GM10248 (cell line): ENCODE results near the gene CNTNAP2.

Experiments used
- CTCF ChIA-PET: fragments of 300-600 bp; sonication (Branson Sonifier 250); formaldehyde crosslinking; extraction: SDS; loops from one replicate; lab custom pipeline; 2021; ENCODE audit warnings: antibody characterized with exemption; lab: Yijun Ruan, JAX
- POLR2A ChIA-PET: fragments of 350-650 bp; sonication (Branson Sonifier 250); formaldehyde crosslinking; extraction: SDS; loops from one replicate; lab custom pipeline; 2020; ENCODE audit warnings: antibody characterized with exemption; lab: Yijun Ruan, JAX
- DNase-seq: peaks from one replicate; pipeline ENCODE4 v3.0.0; 2012; ENCODE audit errors: extremely low spot score
- TF ChIP-seq, protein P1 (sequence below): IDR thresholded peaks from 2 replicates; pipeline ENCODE4 v1.5.1; 2012; ENCODE audit warnings: mild to moderate bottlenecking, low read depth; ENCODE audit errors: extremely low read depth, missing control alignments, control extremely low read depth

CNTNAP2 gene

DNA sequence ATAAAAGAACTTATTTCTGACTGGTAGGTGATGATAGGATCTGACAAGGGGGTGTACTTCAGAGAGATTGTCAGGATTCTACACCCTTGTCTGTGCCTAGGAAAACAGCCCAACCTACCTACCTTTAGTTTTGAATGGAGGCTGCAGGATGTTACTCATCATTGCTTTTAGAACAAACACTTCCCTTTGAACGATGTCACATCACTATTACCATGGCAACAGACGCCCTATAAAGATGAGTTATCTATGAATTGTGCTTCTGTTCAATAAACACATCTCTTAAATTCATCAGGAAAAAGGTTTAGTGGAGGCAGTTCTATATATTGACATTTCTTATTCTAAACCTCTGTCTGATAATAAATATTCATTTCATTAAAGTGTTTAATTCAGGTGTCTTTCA, 362.4 kb downstream of the CNTNAP2 start:
- no peak for DNase-seq
- TF ChIP-seq, protein P1, sequence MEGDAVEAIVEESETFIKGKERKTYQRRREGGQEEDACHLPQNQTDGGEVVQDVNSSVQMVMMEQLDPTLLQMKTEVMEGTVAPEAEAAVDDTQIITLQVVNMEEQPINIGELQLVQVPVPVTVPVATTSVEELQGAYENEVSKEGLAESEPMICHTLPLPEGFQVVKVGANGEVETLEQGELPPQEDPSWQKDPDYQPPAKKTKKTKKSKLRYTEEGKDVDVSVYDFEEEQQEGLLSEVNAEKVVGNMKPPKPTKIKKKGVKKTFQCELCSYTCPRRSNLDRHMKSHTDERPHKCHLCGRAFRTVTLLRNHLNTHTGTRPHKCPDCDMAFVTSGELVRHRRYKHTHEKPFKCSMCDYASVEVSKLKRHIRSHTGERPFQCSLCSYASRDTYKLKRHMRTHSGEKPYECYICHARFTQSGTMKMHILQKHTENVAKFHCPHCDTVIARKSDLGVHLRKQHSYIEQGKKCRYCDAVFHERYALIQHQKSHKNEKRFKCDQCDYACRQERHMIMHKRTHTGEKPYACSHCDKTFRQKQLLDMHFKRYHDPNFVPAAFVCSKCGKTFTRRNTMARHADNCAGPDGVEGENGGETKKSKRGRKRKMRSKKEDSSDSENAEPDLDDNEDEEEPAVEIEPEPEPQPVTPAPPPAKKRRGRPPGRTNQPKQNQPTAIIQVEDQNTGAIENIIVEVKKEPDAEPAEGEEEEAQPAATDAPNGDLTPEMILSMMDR = no peak
- ChIA-PET CTCF (no interaction called here), POLR2A (no interaction called here)

GRCh38 chr7:146486519-146486918, 369.9 kb downstream of the CNTNAP2 start:
- ChIA-PET POLR2A (no interaction called here), CTCF (no interaction called here)
- no peak for DNase-seq

GRCh38 chr7:146492017-146492416, 375.4 kb downstream of the CNTNAP2 start:
- POLR2A ChIA-PET = no interaction called here
- no peak for DNase-seq
- CTCF ChIA-PET = no interaction called here
- TF ChIP-seq, protein P1 = no peak

More at GRCh38 chr7:146486519-146486918, 369.9 kb downstream of the CNTNAP2 start:
- TF ChIP-seq, protein P1 = no peak

DNA sequence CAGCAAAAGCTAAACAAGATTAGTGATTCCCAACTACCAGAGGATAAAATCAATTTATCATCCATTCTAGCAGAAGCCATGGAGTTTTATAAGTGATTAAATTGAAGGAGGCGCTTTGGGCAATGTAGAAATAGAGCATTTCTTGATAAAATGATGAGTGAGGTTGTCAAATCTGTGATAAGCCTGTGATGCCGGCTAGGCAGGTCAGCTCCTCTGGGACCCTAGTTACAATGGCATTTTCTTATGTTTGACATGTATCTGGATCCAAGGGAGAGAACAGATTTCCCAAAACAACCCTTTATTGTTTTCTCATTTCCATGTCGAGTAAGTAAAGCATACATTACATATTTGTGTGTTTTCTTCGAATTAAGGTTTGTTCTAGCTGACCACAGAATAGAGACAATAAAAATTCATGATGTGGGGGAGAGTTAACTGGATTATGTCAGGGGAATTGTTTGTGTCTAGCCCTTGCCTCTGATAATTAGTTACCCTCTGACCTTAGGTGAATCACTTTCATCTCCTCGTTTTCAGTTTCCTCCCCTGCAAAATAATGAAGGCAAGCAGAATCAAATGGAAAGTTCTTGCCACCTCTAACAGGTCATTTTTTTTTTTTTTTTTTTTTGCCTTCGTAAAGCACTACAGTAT, 378.5 kb downstream of the CNTNAP2 start:
- no peak for DNase-seq
- TF ChIP-seq, protein P1 = no peak
- ChIA-PET CTCF (no interaction called here), POLR2A (no interaction called here)

DNA sequence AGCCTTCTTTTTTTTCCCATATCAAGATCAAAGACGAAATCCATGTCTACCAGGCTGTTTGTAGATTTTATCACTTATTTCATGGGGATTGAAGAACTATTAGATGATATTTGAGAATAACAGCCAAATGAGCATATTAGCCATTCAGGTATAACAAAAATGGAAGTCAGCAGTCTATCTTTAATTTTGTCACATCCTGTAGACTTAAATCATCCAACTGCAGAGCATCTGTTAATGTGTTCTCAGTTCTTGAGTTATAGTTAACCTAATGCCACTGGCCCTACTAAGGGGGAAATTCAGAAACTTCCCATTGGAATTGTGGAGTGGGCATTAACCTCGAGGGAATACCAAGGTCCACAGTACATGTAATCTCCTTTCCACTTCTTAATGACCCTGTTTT, 380.1 kb downstream of the CNTNAP2 start:
- CTCF ChIA-PET = no interaction called here
- POLR2A ChIA-PET = no interaction called here
- TF ChIP-seq, protein P1 = no peak
- DNase-seq = no peak

DNA sequence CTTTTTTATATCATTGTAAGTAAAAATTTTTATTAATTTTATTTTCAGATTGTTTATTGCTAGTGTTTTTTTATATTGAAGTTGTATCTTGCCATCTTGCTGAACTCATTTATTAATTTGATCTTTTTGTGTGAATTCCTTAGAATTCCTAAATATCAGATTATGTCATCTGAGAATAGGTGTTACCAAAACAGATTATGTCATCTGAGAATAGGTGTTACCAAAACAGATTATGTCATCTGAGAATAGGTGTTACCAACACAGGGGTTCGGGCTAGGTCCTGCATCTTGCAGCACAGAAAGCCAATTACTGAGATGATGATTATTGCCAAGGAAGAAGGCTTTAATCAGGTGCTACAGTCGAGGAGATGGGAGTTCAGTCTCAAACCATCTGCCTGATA, 383.4 kb downstream of the CNTNAP2 start:
- DNase-seq = no peak
- POLR2A ChIA-PET = no interaction called here
- TF ChIP-seq, protein P1 = no peak
- CTCF ChIA-PET = no interaction called here
